Activated naive CD4-positive, alpha-beta T cell (primary cell): ENCODE data around the gene KPNA4.
"Not testable (repeated sequence)": the region's sequence is repeated elsewhere in the genome, so short reads cannot be mapped to it uniquely, and the experiment has no call there.

ENCODE experiments used
- DNase-seq, 4 experiments: peaks; one replicate each; lab custom pipeline; 2025; lab: John Stamatoyannopoulos, UW

KPNA4 gene

GRCh38 chr3:160565442-160566403, at the start of gene KPNA4:
Gene KPNA4, minus strand, starts transcription at chr3:160565571. Its CDS starts 289 bp downstream, at chr3:160565282.
- peak; percentile 89 to 96 (median 92) for DNase-seq

- DNase-seq: no peak
Observed at GRCh38 chr3:160613661-160614060, 48.3 kb upstream of the KPNA4 start.

- DNase-seq: no peak
Observed at GRCh38 chr3:160612386-160613075, 47.2 kb upstream of the KPNA4 start.

- DNase-seq: no peak
Observed at GRCh38 chr3:160611141-160611540, 45.8 kb upstream of the KPNA4 start.

GRCh38 chr3:160608870-160609269, 43.5 kb upstream of the KPNA4 start:
- no peak for DNase-seq

- DNase-seq: no peak
Observed at GRCh38 chr3:160607826-160608225, 42.5 kb upstream of the KPNA4 start.

- no peak for DNase-seq
Observed at GRCh38 chr3:160605315-160605714, 39.9 kb upstream of the KPNA4 start.

GRCh38 chr3:160603845-160604244, 38.5 kb upstream of the KPNA4 start:
- DNase-seq: not testable (repeated sequence)

GRCh38 chr3:160602259-160602658, 36.9 kb upstream of the KPNA4 start:
- no peak for DNase-seq

GRCh38 chr3:160601288-160601687, 35.9 kb upstream of the KPNA4 start:
- no peak for DNase-seq

GRCh38 chr3:160598865-160599264, 33.5 kb upstream of the KPNA4 start:
- no peak for DNase-seq

GRCh38 chr3:160588023-160588422, 22.7 kb upstream of the KPNA4 start:
- no peak for DNase-seq

GRCh38 chr3:160587105-160587504, 21.7 kb upstream of the KPNA4 start:
- no peak for DNase-seq

- DNase-seq: no peak
Observed at GRCh38 chr3:160586679-160587078, 21.3 kb upstream of the KPNA4 start.

GRCh38 chr3:160583451-160583850, 18.1 kb upstream of the KPNA4 start:
- no peak for DNase-seq

- DNase-seq: no peak
Observed at GRCh38 chr3:160580938-160581337, 15.6 kb upstream of the KPNA4 start.

GRCh38 chr3:160577556-160578195, 12.3 kb upstream of the KPNA4 start:
- DNase-seq: no peak

- DNase-seq: no peak
Observed at GRCh38 chr3:160577093-160577492, 11.7 kb upstream of the KPNA4 start.

GRCh38 chr3:160576621-160577020, 11.2 kb upstream of the KPNA4 start:
- no peak for DNase-seq

GRCh38 chr3:160575589-160575988, 10.2 kb upstream of the KPNA4 start:
- DNase-seq: no peak

GRCh38 chr3:160574636-160575035, 9.3 kb upstream of the KPNA4 start:
- DNase-seq: no peak

GRCh38 chr3:160573955-160574525, 8.7 kb upstream of the KPNA4 start:
- not testable (repeated sequence) for DNase-seq
